Endothelial cell of umbilical vein (primary cell): Measurements from ENCODE around the gene PAGR1. TPM values are rescaled to one million over a fixed set of nuclear protein-coding genes. Genes with fewer than 3 reads are reported as not detected.

Experiments
- BruUV-seq: library from RNA; stranded (reverse); fragments of 400-500 nt; replicated peaks from 2 replicates; lab custom pipeline; 2021; lab: Mats Ljungman, UMichigan
- CTCF ChIA-PET: fragments of 300-600, 350-600 bp; sonication (Branson Sonifier 250); formaldehyde crosslinking; loops from one replicate; lab custom pipeline; 2021; ENCODE audit warnings: antibody characterized with exemption, inconsistent platforms; lab: Charles Lee
- POLR2A ChIA-PET: fragments of 300-600, 350-600 bp; sonication (Branson Sonifier 250); formaldehyde crosslinking; loops from one replicate; lab custom pipeline; 2021; ENCODE audit warnings: antibody characterized with exemption, inconsistent platforms; lab: Charles Lee
- DNase-seq: peaks from one replicate; pipeline ENCODE4 v3.0.0-alpha.2; 2011; ENCODE audit warnings: low read depth, low spot score
- FAIRE-seq: peaks from 2 replicates; lab custom pipeline; 2011; peaks lifted over from hg19 to GRCh38; lab: Jason Lieb, UNC
- H2AFZ ChIP-seq: 2 replicates; pipeline ENCODE4 v1.6.0; 2012; ENCODE audit warnings: low read depth, low read length, control low read depth, inconsistent platforms
- H3K27ac ChIP-seq: 2 replicates; pipeline ENCODE4 v1.5.1; 2011; ENCODE audit warnings: low read depth, mild to moderate bottlenecking, control low read depth, low read length, moderate library complexity; ENCODE audit not compliant: insufficient read depth
- H3K27me3 ChIP-seq, 2 experiments: 2 replicates each; pipeline versions ENCODE4 v1.6.0 to v1.6.1; 2011; ENCODE audit warnings: low read length in 2 of 2, mixed read lengths in 1 of 2; ENCODE audit not compliant: control insufficient read depth in 2 of 2, insufficient read depth in 2 of 2
- H3K36me3 ChIP-seq, 2 experiments: 2 replicates in 1 of 2; 3 replicates in 1 of 2; pipeline ENCODE4 v1.5.1; 2011; ENCODE audit warnings: low read length in 2 of 2, mild to moderate bottlenecking in 1 of 2, moderate library complexity in 1 of 2; ENCODE audit not compliant: control insufficient read depth in 2 of 2, insufficient read depth in 2 of 2; ENCODE audit errors: extremely low read depth in 1 of 2
- H3K4me1 ChIP-seq: 3 replicates; pipeline ENCODE4 v1.5.1; 2011; ENCODE audit warnings: mild to moderate bottlenecking, low read length; ENCODE audit not compliant: control insufficient read depth, insufficient read depth; ENCODE audit errors: extremely low read depth
- H3K4me2 ChIP-seq: 2 replicates; pipeline ENCODE4 v1.6.1; 2011; ENCODE audit warnings: low read length, control low read depth, mixed read lengths; ENCODE audit not compliant: insufficient read depth
- H3K4me3 ChIP-seq, 3 experiments: fragments of 200-600 bp in 1 of 3; sonication (generic), shearing (Covaris generic) in 1 of 3; replicated peaks in 1 of 3; 2 replicates each; pipeline ENCODE4 v1.5.1; 2011 to 2016; ENCODE audit warnings: control low read depth in 3 of 3, low read length in 3 of 3, mild to moderate bottlenecking in 2 of 3, inconsistent platforms in 1 of 3, low read depth in 1 of 3, moderate library complexity in 1 of 3; ENCODE audit not compliant: insufficient read depth in 1 of 3
- H3K79me2 ChIP-seq: 2 replicates; pipeline ENCODE4 v1.6.0; 2012; ENCODE audit warnings: low read length, inconsistent platforms; ENCODE audit not compliant: control insufficient read depth, insufficient read depth
- H3K9ac ChIP-seq: replicated peaks from 2 replicates; pipeline ENCODE3; 2011; ENCODE audit warnings: low read length, control low read depth; ENCODE audit not compliant: insufficient read depth; ENCODE audit errors: extremely low read depth
- H3K9me1 ChIP-seq: replicated peaks from 3 replicates; pipeline ENCODE4 v1.6.0; 2011; ENCODE audit warnings: mild to moderate bottlenecking, low read length; ENCODE audit not compliant: control insufficient read depth, insufficient read depth; ENCODE audit errors: extremely low read depth
- H3K9me3 ChIP-seq: replicated peaks from 2 replicates; pipeline ENCODE4 v1.5.1; 2012; ENCODE audit warnings: low read length, inconsistent platforms; ENCODE audit not compliant: control insufficient read depth, insufficient read depth
- H4K20me1 ChIP-seq: replicated peaks from 2 replicates; pipeline ENCODE3; 2011; ENCODE audit warnings: mild to moderate bottlenecking, low read length; ENCODE audit not compliant: control insufficient read depth, insufficient read depth; ENCODE audit errors: extremely low read depth
- MYC ChIP-seq: IDR thresholded peaks from one replicate; pipeline ENCODE4 v1.6.1; 2011; ENCODE audit warnings: mild to moderate bottlenecking, low read depth, low read length
- POLR2A ChIP-seq: IDR thresholded peaks from 2 replicates; pipeline ENCODE4 v1.6.1; 2012; ENCODE audit warnings: low read depth, mild to moderate bottlenecking, control low read depth, low read length
- dilution Hi-C: fragments of 300-500 bp; cut with MboI; formaldehyde crosslinking; loops from one replicate; pipeline ENCODE4 v1.15.0; 2019; ENCODE audit warnings: low sequenced_read_pairs; ENCODE audit not compliant: extremely low pct_ligation_motif_present
- intact Hi-C: fragments of 100-400 bp; cut with micrococcal nuclease; formaldehyde crosslinking; loops from one replicate; pipeline ENCODE4 v1.10.0; 2022
- polyA plus RNA-seq, 4 experiments: library from polyadenylated mRNA; depleted of rRNA in 3 of 4; stranded (reverse) in 3 of 4; unstranded in 1 of 4; fragments of >200 nt; gene quantifications; 2 replicates each; pipeline versions ENCODE4 v1.2.1 to v1.2.3, GENCODE V29; 2011 to 2012; ENCODE audit warnings: missing spikeins in 1 of 4
- total RNA-seq: library from RNA; stranded (reverse); gene quantifications from 2 replicates; pipeline ENCODE4 v1.2.3, GENCODE V29; 2021
- TF ChIP-seq, protein P1 (sequence below), 2 donors: IDR thresholded peaks; 1 replicate in 1 of 2; 2 replicates in 1 of 2; pipeline ENCODE4 v1.5.1; 2011; ENCODE audit warnings: low read length in 2 of 2, mild to moderate bottlenecking in 2 of 2, moderate library complexity in 2 of 2, control low read depth in 1 of 2, inconsistent platforms in 1 of 2, low read depth in 1 of 2; ENCODE audit not compliant: insufficient read depth in 1 of 2; ENCODE audit errors: extremely low read depth in 1 of 2

The PAGR1 gene
- total and polyA plus RNA-seq, 2 donors (not counting 3 experiments of a cell fraction or from before 2014, with no cell fraction given), result 15.9 to 26.3 TPM

DNA sequence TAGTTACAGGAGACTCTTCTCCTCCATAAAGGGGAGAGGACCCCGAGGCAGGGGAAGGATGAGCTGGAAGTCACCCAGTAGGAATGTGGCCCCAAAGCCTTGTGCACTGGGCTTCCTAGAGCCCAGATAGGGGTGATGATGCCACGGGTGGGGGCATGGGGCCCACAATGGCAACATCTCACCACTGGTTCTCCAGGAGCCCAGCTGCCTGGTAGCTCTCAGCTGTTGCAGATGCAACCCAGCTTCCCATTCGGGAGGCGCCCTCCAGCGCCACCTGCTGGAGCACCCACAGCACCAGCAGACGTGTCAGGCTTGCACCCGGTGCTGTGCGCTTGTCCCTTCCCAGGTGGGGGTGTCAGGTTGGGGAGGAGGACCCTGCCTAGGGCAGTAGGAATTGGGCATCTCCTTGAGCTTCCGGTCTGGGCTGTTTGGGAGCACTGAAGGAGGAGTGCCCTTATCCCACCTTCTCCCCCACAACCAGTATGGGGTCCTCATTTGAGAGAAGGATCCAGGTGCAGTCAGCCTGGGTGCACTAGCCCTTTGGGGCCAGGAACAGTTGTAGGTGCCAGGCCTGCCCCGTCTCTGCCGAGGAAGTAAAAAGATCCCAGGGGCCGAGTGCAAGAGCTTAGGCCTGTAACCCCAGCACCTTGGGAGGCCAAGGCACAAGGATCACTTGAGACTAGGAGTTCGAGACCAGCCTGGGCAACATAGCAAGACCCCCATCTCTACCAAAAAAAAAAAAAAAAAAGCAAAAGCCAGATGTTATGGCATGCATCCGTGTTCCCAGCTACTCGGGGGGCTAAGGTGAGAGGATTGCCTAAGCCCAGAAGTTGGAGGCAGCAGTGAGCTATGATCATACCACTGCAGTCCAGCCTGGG, 32.7 kb downstream of the PAGR1 start:
- dilution Hi-C loops, result no loop called here
- Histone ChIP-seq H4K20me1 (no peaks in the 10 kb centered on the region), H3K36me3 (peaks cover 0 to 15% of the 10 kb centered on the region in 2 experiments), H3K27ac (no peak overlapping the region), H3K9me3 (no peaks in the 10 kb centered on the region), H3K4me3 (no peak overlapping the region), H3K27me3 (no peaks in the 10 kb centered on the region), H3K9ac (no peak overlapping the region), H3K9me1 (no peaks in the 10 kb centered on the region), H3K79me2 (no peaks in the 10 kb centered on the region), H2AFZ (no peak overlapping the region), H3K4me1 (peaks cover 5% of the 10 kb centered on the region), H3K4me2 (no peak overlapping the region)
- BruUV-seq, result no TSS peak
- FAIRE-seq, result peak; percentile 83
- intact Hi-C loops, result loop anchor here (1.0 to 2.0 kb wide), 4 partner anchors 28 to 173 kb away; partner anchors contain the start of gene MVP
- ChIA-PET POLR2A (interaction anchor here (0.6 to 1.3 kb wide), 5 partner anchors 28 to 43 kb away, joined by 3 to 7 read pairs (median 4); partner anchors contain the start of gene MVP), CTCF (interaction anchor here (0.6 to 5.2 kb wide), 54 partner anchors 9 to 183 kb away, joined by 3 to 163 read pairs (median 5); partner anchors contain the start of genes ASPHD1, CDIPT, HIRIP3 and KCTD13)
- TF ChIP-seq POLR2A (no peak), MYC (no peak)
- TF ChIP-seq, protein P1, sequence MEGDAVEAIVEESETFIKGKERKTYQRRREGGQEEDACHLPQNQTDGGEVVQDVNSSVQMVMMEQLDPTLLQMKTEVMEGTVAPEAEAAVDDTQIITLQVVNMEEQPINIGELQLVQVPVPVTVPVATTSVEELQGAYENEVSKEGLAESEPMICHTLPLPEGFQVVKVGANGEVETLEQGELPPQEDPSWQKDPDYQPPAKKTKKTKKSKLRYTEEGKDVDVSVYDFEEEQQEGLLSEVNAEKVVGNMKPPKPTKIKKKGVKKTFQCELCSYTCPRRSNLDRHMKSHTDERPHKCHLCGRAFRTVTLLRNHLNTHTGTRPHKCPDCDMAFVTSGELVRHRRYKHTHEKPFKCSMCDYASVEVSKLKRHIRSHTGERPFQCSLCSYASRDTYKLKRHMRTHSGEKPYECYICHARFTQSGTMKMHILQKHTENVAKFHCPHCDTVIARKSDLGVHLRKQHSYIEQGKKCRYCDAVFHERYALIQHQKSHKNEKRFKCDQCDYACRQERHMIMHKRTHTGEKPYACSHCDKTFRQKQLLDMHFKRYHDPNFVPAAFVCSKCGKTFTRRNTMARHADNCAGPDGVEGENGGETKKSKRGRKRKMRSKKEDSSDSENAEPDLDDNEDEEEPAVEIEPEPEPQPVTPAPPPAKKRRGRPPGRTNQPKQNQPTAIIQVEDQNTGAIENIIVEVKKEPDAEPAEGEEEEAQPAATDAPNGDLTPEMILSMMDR (IDR thresholded peaks at IDR 0.05; ENCODE audit: extremely low read depth in 1 of 2, insufficient read depth in 1 of 2, low read depth in 1 of 2, low read length in 2 of 2), result peak; percentile 83 to 97
- DNase-seq, result peak; percentile 63
